ENCODE data around the gene RNF14. TPM values are rescaled to one million over a fixed set of nuclear protein-coding genes. Genes with fewer than 3 reads are reported as not detected.

Gene RNF14
- total and polyA plus RNA-seq, 9 of the 15 experiments (the other 6 are each of a cell fraction or from before 2014, with no cell fraction given): 36.3 to 140 (median 75.1) TPM

- TF ChIP-seq, protein P1, sequence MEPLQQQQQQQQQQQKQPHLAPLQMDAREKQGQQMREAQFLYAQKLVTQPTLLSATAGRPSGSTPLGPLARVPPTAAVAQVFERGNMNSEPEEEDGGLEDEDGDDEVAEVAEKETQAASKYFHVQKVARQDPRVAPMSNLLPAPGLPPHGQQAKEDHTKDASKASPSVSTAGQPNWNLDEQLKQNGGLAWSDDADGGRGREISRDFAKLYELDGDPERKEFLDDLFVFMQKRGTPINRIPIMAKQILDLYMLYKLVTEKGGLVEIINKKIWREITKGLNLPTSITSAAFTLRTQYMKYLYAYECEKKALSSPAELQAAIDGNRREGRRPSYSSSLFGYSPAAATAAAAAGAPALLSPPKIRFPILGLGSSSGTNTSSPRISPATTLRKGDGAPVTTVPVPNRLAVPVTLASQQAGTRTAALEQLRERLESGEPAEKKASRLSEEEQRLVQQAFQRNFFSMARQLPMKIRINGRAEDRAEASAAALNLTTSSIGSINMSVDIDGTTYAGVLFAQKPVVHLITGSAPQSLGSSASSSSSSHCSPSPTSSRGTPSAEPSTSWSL (CRISPR knock-in tag; IDR thresholded peaks at IDR 0.05; ENCODE audit: borderline replicate concordance): no peak
- TF ChIP-seq BRD9 (IDR thresholded peaks at IDR 0.05; ENCODE audit: low read depth, partially characterized antibody) (no peak), NR4A1 (CRISPR knock-in tag; IDR thresholded peaks at IDR 0.05) (no peak), NR4A1 (tag; IDR thresholded peaks at IDR 0.05) (0 out of 2 replicates have a peak, but pooled peaks have one; percentile 40), PML (IDR thresholded peaks at IDR 0.05; ENCODE audit: low read length) (peak; percentile 51; the same call in 1 of the 2 replicates), ESRRA (IDR thresholded peaks at IDR 0.05; ENCODE audit: borderline replicate concordance, low read depth) (0 out of 2 replicates have a peak, but pooled peaks have one; percentile 13), ZNF212 (CRISPR knock-in tag; IDR thresholded peaks at IDR 0.05) (no peak), CAMTA2 (CRISPR knock-in tag; conservative IDR thresholded peaks at IDR 0.05) (no peak), TEAD1 (CRISPR knock-in tag; IDR thresholded peaks at IDR 0.05) (no peak), JUN (IDR thresholded peaks at IDR 0.05; ENCODE audit: borderline replicate concordance, low read depth, low read length) (peak; percentile 75; the same call in 1 of the 2 replicates), JUN (CRISPR knock-in tag; IDR thresholded peaks at IDR 0.05; ENCODE audit: borderline replicate concordance) (no peak), SLC30A9 (CRISPR knock-in tag; IDR thresholded peaks at IDR 0.05) (no peak), HBP1 (CRISPR knock-in tag; IDR thresholded peaks at IDR 0.05) (0 out of 2 replicates have a peak, but pooled peaks have one; percentile 28), TFAM (CRISPR knock-in tag; conservative IDR thresholded peaks at IDR 0.05) (no peak), GATAD2A (IDR thresholded peaks at IDR 0.05) (no peak), FOS (IDR thresholded peaks at IDR 0.05; ENCODE audit: extremely low read depth, insufficient read length) (no peak), CTCFL (IDR thresholded peaks at IDR 0.05; ENCODE audit: borderline replicate concordance, insufficient read depth, low read depth, low read length, poor library complexity, severe bottlenecking) (peak; percentile 58), NELFE (IDR thresholded peaks at IDR 0.05; ENCODE audit: insufficient read depth, insufficient read length) (no peak), SUPT5H (IDR thresholded peaks at IDR 0.05) (peak; percentile 78), NEUROD1 (IDR thresholded peaks at IDR 0.05; ENCODE audit: borderline replicate concordance, low read depth, low read length, partially characterized antibody) (peak; percentile 36)
- TF ChIP-seq, protein P2, sequence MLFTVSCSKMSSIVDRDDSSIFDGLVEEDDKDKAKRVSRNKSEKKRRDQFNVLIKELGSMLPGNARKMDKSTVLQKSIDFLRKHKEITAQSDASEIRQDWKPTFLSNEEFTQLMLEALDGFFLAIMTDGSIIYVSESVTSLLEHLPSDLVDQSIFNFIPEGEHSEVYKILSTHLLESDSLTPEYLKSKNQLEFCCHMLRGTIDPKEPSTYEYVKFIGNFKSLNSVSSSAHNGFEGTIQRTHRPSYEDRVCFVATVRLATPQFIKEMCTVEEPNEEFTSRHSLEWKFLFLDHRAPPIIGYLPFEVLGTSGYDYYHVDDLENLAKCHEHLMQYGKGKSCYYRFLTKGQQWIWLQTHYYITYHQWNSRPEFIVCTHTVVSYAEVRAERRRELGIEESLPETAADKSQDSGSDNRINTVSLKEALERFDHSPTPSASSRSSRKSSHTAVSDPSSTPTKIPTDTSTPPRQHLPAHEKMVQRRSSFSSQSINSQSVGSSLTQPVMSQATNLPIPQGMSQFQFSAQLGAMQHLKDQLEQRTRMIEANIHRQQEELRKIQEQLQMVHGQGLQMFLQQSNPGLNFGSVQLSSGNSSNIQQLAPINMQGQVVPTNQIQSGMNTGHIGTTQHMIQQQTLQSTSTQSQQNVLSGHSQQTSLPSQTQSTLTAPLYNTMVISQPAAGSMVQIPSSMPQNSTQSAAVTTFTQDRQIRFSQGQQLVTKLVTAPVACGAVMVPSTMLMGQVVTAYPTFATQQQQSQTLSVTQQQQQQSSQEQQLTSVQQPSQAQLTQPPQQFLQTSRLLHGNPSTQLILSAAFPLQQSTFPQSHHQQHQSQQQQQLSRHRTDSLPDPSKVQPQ (CRISPR knock-in tag; IDR thresholded peaks at IDR 0.05; ENCODE audit: borderline replicate concordance): peak; percentile 79; the same call in 1 of the 2 replicates
These were observed 44.0 kb downstream of the RNF14 start, which contains the start of gene GNPDA1 (continued) for GRCh38 chr5:142012792-142013388.

All from K562 (cell line).